Upper lobe of right lung (tissue), 1 donor: Measurements from ENCODE around the gene EIF3L. TPM values are rescaled to one million over a fixed set of nuclear protein-coding genes. Genes with fewer than 3 reads are reported as not detected.

ENCODE experiments used
- ATAC-seq: fragments of 200-7000 bp; cut with Tn5 transposase; one replicate; pipeline ENCODE4 v1.9.1; 2020; ENCODE audit warnings: mild to moderate bottlenecking, moderate library complexity
- DNase-seq: peaks from one replicate; pipeline ENCODE4 v3.0.0-alpha.2; 2020
- H3K27ac ChIP-seq: fragments of 200-600 bp; one replicate; pipeline ENCODE4 v1.8.0; 2022
- H3K27me3 ChIP-seq: fragments of 200-600 bp; one replicate; pipeline ENCODE4 v1.8.0; 2022; ENCODE audit warnings: mild to moderate bottlenecking
- H3K36me3 ChIP-seq: fragments of 200-600 bp; one replicate; pipeline ENCODE4 v1.8.0; 2022
- H3K4me1 ChIP-seq: fragments of 200-600 bp; one replicate; pipeline ENCODE4 v1.8.0; 2022
- H3K4me3 ChIP-seq: fragments of 200-600 bp; one replicate; pipeline ENCODE4 v1.8.0; 2022; ENCODE audit warnings: mild to moderate bottlenecking
- H3K9me3 ChIP-seq: fragments of 200-600 bp; one replicate; pipeline ENCODE4 v1.8.0; 2022
- CTCF ChIP-seq: fragments of 200-600 bp; IDR thresholded peaks from one replicate; pipeline ENCODE4 v1.8.0; 2022; ENCODE audit warnings: antibody characterized with exemption
- intact Hi-C: fragments of 100-400 bp; cut with DNase I; formaldehyde crosslinking; loops from one replicate; pipeline ENCODE4 v1.11.0; 2022
- total RNA-seq: library from RNA; stranded (reverse); fragmentation: NEBNext Ultra II Directional; extraction: Animal tissue kit (Norgen Biotek cat#: 25700); gene quantifications from one replicate; pipeline ENCODE4 v1.2.1, GENCODE V29; 2021
- donor health status: DM: no; HTN: yes; CAD: no; lungs with severe emphysema.

Gene EIF3L
- total RNA-seq, 1 donor from 2014 or later, result 369 TPM

DNA sequence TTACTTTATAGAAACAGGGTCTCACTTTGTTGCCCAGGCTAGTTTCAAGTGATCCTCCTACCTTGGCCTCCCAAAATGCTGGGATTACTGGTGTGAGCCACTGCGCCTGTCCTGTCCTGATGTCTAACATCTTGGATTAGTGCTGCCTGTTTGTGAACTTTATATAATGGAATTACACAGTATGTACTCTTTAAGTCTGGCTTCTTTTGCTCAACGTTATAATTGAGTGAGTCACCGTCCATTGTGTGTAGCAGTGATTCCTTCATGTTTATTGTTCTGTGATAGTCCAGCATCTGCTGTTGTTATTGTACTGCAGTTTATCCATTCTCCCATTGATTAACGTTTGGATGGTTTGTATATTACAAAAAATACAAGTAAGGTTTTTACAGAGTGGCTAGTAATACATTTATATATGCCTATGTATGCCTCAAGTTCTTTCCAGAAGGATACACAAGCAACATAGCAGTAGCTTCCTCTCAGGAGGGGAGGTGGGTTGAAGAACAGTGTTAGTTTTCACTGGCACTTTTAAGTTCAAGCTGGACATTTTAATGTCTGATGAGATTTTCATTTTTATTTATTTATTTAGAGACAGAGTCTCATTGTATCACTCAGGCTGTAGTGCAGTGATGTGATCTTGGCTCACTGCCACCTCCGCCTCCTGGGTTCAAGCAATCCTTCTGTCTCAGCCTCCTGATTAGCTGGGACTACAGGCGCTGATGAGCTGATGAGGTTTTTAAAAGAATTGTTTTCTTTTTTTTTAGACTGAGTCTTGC lies 31.6 kb downstream of the EIF3L start:
- no peak overlapping the region for H3K4me3 ChIP-seq
- no peaks in the 10 kb centered on the region for H3K9me3 ChIP-seq
- DNase-seq (no peak), ATAC-seq (no peak)
- H3K27ac ChIP-seq, result no peak overlapping the region
- no peaks in the 10 kb centered on the region for H3K27me3 ChIP-seq
- H3K4me1 ChIP-seq, result no peaks in the 10 kb centered on the region
- intact Hi-C loops, result loop anchor here (10.0 kb wide), 1 partner anchor 84 kb away; no protein-coding TSS in a partner anchor
- H3K36me3 ChIP-seq, result peaks cover 82% of the 10 kb centered on the region
- no peak for TF ChIP-seq CTCF

GRCh38 chr22:37884420-37884819 lies 35.2 kb downstream of the EIF3L start:
- H3K27me3 ChIP-seq, result no peaks in the 10 kb centered on the region
- no peak overlapping the region for H3K27ac ChIP-seq
- DNase-seq, result no peak
- no peak for ATAC-seq
- H3K4me3 ChIP-seq, result no peak overlapping the region
- H3K36me3 ChIP-seq, result peaks cover 79% of the 10 kb centered on the region
- intact Hi-C loops, result loop anchor here (10.0 kb wide), 1 partner anchor 80 kb away; no protein-coding TSS in a partner anchor
- peaks cover 8% of the 10 kb centered on the region for H3K4me1 ChIP-seq
- TF ChIP-seq CTCF, result no peak
- no peaks in the 10 kb centered on the region for H3K9me3 ChIP-seq

DNA sequence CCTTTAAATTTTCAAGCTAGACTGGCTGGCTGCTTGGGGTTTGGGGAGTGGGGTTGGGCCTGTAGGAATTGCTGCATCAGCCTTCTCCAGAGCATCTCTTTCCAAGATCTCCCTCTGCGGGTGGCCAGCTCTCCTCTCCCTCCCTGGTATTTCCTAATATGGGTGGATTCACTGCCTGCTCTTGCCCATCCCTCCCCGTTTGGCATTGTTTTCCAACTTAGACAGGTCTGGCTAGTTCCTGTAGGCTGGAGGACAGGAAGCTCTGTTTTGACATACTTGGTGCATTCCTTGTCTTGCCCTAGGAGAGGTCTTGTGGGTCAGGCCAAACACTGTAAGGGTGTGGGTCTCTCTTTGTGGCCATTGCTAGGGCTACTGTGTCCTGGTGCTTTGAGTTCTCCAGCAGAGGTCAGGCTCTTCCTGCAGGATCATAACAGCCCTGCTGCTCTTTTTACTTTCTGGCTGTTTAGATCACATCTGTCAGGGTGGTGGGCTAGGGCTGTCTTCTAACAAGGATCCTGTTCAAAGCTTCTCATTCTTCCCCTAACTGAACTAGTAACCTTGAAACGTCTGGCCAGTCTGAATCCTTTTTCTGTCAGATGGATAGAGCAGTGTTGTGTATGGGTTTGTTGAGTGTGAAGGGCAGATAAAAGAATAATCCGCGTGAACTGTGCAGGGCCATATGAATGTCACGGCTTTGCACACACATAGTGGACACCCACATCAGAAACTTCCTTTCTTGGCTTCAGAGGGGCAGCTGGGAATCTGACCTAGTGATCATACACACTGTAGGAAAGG lies 38.6 kb downstream of the EIF3L start:
- TF ChIP-seq CTCF, result peak; percentile 46
- Histone ChIP-seq H3K4me3 (no peak overlapping the region), H3K27ac (no peak overlapping the region), H3K36me3 (peaks cover 58% of the 10 kb centered on the region), H3K9me3 (no peaks in the 10 kb centered on the region), H3K27me3 (no peaks in the 10 kb centered on the region), H3K4me1 (peaks cover 15% of the 10 kb centered on the region)
- intact Hi-C loops, result loop anchor here (10.0 kb wide), 1 partner anchor 77 kb away; no protein-coding TSS in a partner anchor
- no peak for DNase-seq
- ATAC-seq, result peak; percentile 79

DNA sequence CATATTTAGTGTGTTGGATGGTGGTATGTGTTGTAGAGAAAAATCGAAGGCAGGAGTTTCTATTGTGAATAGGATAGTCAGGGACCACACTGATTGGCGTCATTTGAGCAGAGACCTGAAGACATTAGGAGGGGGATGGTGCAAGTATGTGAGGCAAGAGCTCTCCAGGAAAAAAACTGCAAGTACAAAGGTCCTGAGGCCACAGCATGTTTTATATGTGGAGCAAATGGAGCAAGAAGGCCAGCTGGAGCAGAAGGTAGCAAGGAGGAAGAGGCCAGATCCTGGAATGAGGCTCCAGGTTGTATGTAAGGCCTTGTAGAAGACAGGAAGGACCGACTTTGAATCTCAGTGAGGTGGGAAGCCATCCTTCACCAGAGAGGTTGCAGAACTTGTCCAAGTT lies 42.7 kb downstream of the EIF3L start:
- intact Hi-C loops, result no loop called here
- peaks cover 43% of the 10 kb centered on the region for H3K4me1 ChIP-seq
- no peak overlapping the region for H3K27ac ChIP-seq
- no peak for TF ChIP-seq CTCF
- no peaks in the 10 kb centered on the region for H3K27me3 ChIP-seq
- H3K9me3 ChIP-seq, result no peaks in the 10 kb centered on the region
- no peak overlapping the region for H3K4me3 ChIP-seq
- peaks cover 37% of the 10 kb centered on the region for H3K36me3 ChIP-seq
- DNase-seq (no peak), ATAC-seq (no peak)

DNA sequence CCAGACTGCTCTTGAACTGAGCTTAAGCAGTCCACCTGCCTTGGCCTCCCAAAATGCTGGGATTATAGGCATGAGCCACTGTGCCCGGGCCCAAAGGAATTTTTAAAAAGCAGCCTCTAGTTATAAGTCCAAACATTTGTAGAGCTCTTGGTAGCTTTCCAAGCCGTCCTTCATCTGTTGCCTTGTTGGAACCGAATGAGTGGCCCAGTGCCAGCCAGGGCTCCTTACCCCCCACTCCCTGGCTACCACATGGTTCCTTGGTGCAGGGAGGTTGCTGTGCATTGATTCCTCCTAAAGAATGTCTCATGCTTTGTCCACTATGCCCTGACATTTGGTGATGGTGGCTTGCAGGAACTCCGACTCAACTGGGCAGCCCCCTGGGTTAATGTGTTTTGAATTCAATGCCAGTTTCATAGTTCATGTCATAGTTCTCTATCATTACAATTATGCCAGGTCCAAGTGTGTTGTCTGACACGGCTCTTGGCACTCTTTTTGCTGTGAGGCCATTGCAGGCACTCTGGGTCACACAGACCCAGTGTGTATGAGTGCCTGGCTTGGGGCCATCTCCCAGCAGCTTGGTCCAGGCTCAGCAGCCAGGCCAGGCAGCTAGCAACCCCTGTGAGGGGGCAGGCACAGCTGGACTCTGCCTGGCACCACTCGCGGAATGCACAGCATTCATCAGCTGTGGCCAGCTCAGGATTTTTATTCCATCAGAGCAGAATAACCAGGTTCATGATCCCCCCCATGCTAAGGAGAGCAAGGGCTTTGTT lies 43.5 kb downstream of the EIF3L start:
- intact Hi-C loops, result no loop called here
- DNase-seq (peak; percentile 74), ATAC-seq (peak; percentile 33)
- H3K27ac ChIP-seq, result peak overlapping the region; percentile 42
- H3K36me3 ChIP-seq, result peaks cover 29% of the 10 kb centered on the region
- peaks cover 44% of the 10 kb centered on the region for H3K4me1 ChIP-seq
- H3K9me3 ChIP-seq, result no peaks in the 10 kb centered on the region
- no peak for TF ChIP-seq CTCF
- H3K4me3 ChIP-seq, result no peak overlapping the region
- no peaks in the 10 kb centered on the region for H3K27me3 ChIP-seq
